HG03045 (cell line): ENCODE data around the gene SULT4A1.

ENCODE experiments used
- ATAC-seq: cut with Tn5 transposase; IDR thresholded peaks from one replicate; pipeline ENCODE4 v1.9.1; 2021; ENCODE audit warnings: mild to moderate bottlenecking, moderate library complexity; ENCODE audit not compliant: unreplicated experiment

Gene SULT4A1

GRCh38 chr22:43846966-43847365 lies 15.3 kb downstream of the SULT4A1 start:
- no peak for ATAC-seq

GRCh38 chr22:43845981-43846380 lies 16.3 kb downstream of the SULT4A1 start:
- no peak for ATAC-seq

- ATAC-seq = no peak
Measured at GRCh38 chr22:43844560-43845545, 17.5 kb downstream of the SULT4A1 start.

- no peak for ATAC-seq
Measured at GRCh38 chr22:43843783-43844530, 18.4 kb downstream of the SULT4A1 start.

- ATAC-seq = no peak
Measured at GRCh38 chr22:43841742-43842141, 20.6 kb downstream of the SULT4A1 start.

- no peak for ATAC-seq
Measured at GRCh38 chr22:43840851-43841250, 21.5 kb downstream of the SULT4A1 start.

GRCh38 chr22:43840431-43840830 lies 21.9 kb downstream of the SULT4A1 start:
- ATAC-seq = no peak

- ATAC-seq = no peak
Measured at GRCh38 chr22:43839781-43840180, 22.5 kb downstream of the SULT4A1 start.

- ATAC-seq = no peak
Measured at GRCh38 chr22:43838571-43839307, 23.6 kb downstream of the SULT4A1 start.

GRCh38 chr22:43838161-43838560 lies 24.2 kb downstream of the SULT4A1 start:
- ATAC-seq = no peak

GRCh38 chr22:43837666-43838065 lies 24.6 kb downstream of the SULT4A1 start:
- ATAC-seq = no peak

GRCh38 chr22:43835736-43836135 lies 26.6 kb downstream of the SULT4A1 start:
- ATAC-seq = no peak

GRCh38 chr22:43835166-43835565 lies 27.1 kb downstream of the SULT4A1 start:
- no peak for ATAC-seq

GRCh38 chr22:43833286-43834240 lies 28.8 kb downstream of the SULT4A1 start:
- no peak for ATAC-seq

GRCh38 chr22:43832393-43833265 lies 29.7 kb downstream of the SULT4A1 start:
- no peak for ATAC-seq

GRCh38 chr22:43831561-43832392 lies 30.5 kb downstream of the SULT4A1 start:
- ATAC-seq = no peak

- ATAC-seq = no peak
Measured at GRCh38 chr22:43830931-43831560, 31.3 kb downstream of the SULT4A1 start.
